22Rv1 (cell line): ENCODE data around the gene NRP1.

Experiments
- H3K27ac ChIP-seq: fragments of 450-650 bp; 2 replicates; pipeline ENCODE4 v1.5.1; 2017
- ZFX ChIP-seq: fragments of 450-650 bp; IDR thresholded peaks from 2 replicates; pipeline ENCODE4 v1.6.1; 2017; ENCODE audit warnings: antibody characterized with exemption, borderline replicate concordance
- TF ChIP-seq, protein P1 (sequence below): fragments of 450-650 bp; IDR thresholded peaks from 2 replicates; pipeline ENCODE4 v1.5.1; 2017; ENCODE audit warnings: mild to moderate bottlenecking

The NRP1 gene

DNA sequence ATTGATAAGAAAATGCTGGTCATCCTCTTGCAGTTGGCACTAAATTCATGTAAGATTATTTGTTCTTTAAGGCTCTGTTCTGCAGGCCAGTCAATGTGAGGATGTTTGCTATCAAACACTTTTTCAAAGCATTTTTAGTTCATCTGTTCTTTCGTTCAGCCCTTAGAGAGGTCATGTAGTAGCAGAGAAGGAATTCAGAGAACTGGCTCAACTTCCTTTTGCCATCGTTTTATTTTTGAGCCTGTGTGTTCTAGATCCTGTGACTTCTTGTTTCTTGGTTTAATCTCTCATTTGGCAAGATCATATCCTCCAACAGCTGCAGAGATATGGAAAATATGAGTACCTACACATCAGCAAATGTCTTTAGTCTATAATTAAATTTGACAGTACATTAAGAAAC, 184.3 kb downstream of the NRP1 start:
- H3K27ac ChIP-seq: no peak overlapping the region
- TF ChIP-seq ZFX: no peak
- TF ChIP-seq, protein P1, sequence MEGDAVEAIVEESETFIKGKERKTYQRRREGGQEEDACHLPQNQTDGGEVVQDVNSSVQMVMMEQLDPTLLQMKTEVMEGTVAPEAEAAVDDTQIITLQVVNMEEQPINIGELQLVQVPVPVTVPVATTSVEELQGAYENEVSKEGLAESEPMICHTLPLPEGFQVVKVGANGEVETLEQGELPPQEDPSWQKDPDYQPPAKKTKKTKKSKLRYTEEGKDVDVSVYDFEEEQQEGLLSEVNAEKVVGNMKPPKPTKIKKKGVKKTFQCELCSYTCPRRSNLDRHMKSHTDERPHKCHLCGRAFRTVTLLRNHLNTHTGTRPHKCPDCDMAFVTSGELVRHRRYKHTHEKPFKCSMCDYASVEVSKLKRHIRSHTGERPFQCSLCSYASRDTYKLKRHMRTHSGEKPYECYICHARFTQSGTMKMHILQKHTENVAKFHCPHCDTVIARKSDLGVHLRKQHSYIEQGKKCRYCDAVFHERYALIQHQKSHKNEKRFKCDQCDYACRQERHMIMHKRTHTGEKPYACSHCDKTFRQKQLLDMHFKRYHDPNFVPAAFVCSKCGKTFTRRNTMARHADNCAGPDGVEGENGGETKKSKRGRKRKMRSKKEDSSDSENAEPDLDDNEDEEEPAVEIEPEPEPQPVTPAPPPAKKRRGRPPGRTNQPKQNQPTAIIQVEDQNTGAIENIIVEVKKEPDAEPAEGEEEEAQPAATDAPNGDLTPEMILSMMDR: no peak

DNA sequence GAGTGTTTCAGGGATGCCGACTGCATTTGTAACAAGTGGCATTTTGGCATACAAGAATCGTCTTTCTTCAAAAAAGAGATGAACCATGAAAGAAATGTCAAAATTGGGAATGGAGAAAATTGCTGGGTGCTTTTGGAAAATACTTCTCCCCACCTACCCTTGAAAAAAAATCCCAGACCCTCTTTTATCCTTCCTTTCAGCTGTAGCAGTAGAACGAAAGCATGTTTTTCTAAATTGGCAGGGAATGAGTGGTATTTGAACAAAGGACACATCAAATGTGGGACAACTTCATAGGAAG, 187.5 kb downstream of the NRP1 start:
- H3K27ac ChIP-seq: no peak overlapping the region
- no peak for TF ChIP-seq ZFX
- TF ChIP-seq, protein P1: no peak

DNA sequence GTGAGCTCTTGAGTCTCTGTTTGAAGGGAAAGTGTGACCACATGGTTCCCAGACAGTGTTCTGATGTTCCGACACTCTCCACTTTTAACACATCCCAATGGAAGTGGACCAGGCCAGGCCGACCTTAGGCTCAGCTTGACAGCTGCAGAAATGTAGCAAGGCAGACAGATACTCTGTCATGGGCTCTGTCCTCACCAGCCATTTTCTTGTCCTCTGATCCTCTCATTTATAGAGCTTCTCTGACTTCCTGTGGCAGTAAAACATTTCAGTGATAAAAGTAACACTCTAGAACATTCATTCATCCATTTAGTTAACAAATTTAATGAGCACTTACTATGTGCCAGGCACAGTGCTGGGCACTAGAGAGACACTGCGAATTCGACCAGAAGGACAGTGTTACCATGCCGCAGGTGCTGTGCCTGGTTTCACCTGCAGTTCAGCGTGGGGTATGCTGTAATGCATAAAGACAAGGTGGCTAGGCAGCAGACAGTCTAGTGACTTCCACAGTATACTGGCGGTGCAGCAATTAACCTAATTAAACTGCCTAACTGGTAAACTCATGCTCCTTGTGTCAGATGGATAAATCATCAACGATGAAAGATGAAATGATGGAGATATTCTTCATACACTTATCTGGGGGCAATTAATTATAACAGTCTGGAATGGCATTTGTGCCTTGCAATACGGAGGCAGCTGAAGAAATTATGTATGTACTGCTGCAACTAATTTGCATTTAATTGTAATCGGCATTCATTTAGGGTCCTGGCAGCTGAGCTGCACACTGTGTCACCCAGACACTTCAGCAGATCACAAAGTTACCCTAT, 188.1 kb downstream of the NRP1 start:
- TF ChIP-seq, protein P1: no peak
- TF ChIP-seq ZFX: no peak
- H3K27ac ChIP-seq: no peak overlapping the region

DNA sequence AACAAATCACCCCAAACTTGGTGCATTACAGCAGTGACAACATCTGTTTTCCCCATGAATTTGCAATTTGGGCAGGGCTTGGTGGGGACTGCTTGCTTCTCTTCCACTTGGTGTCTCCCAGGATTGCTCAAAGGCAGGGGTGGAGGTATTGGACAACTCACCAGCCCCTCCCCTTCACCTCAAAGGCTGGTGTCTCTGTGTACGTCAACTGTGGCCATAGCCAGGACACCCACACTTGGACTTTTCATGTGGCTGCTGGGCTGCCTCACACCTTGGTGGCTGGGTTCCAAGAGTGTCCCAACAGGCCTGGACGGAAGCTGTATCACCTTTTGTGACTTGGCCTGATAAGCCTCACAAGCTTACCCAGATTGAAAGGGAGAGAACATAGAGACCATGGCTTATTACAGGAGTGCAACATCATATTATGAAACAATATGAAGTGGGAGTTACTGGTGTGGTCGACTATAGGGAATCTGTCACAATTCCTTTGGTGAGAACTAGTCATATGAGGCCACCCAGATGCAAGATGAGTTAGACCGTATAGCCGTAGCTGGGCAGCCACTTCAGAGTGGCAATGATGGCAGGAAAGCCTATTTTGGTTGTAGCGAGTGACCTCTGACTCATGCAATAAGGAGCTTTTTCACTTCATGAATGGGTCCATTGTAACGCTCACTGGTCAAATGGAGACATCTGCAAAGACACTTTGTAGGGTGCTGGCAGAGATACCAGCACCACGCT, 188.8 kb downstream of the NRP1 start:
- H3K27ac ChIP-seq: no peak overlapping the region
- TF ChIP-seq, protein P1: no peak
- no peak for TF ChIP-seq ZFX

DNA sequence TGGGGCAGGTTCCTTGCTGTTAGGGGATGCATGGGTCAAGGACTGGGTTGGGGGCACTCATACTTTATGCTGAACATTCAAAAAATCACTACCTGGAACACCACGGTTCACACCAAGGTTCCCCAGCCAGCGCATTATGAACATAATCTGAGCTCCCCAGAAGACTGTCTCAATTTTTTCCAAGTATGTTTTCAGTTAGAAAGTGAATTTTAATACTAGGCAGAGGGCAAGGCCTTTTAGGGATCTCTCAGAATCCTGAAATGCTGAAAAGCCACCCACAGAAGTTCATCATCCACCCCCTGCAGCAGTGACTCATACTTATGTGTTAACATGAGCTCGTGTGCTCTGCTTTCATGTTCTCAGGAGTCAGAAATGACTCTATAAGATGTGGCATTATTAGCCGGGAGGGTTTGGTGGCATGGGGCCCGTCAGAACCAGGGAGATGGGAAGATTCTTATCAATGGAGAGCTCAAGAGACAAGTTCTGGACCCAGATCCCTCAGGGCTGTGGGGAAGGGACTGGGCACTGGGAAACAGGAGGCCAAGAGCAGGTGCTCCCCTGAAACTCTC, 191.2 kb downstream of the NRP1 start:
- no peak overlapping the region for H3K27ac ChIP-seq
- TF ChIP-seq ZFX: no peak
- TF ChIP-seq, protein P1: no peak

DNA sequence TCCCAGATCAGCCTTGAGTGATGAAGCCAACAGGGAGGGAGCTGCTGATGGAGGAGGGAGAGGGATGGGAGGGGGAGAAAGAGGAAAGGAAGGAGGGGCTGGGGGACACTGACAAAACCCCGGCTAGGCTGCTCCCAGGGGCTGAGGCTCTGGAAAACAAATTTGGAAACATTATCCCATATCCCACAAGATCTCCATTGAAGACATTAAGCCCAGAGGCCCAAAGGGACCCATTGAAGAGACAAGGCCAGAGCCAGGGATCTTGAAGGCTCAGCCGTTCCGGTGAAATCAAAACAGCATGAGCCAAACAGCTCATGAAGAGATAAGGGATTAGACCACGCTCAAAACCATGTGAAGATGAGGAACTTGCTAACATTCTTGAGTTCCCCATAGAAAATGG, 192.2 kb downstream of the NRP1 start:
- TF ChIP-seq ZFX: no peak
- TF ChIP-seq, protein P1: no peak
- H3K27ac ChIP-seq: no peak overlapping the region

DNA sequence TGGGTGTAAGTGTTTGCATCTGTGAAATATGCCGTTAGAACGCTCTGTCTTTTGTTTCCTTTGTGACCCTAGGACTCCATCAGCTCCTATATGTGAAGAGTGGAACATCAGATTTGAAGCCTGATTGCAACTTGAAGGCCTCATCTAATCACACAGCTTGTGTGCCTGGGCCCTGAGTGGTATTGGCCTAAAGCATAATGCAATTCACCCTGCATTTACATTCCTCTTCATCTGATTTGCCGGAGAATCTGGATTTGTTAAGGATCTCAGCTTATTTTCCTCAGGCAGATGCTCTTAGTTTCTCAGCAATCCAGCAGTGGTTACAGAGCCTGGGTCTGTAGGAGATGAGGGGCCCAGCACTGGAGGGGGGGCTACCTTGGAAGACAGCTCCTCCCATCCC, 193.2 kb downstream of the NRP1 start:
- TF ChIP-seq, protein P1: no peak
- no peak for TF ChIP-seq ZFX
- H3K27ac ChIP-seq: no peak overlapping the region
